Fibroblast of lung (primary cell): ENCODE results near the gene SIK2. TPM values are rescaled to one million over a fixed set of nuclear protein-coding genes. Genes with fewer than 3 reads are reported as not detected.

Source experiments
- DNase-seq, 2 donors: peaks; one replicate each; pipeline versions ENCODE4 v3.0.0 to v3.0.0-alpha.2; 2010; ENCODE audit warnings: low read depth in 2 of 2
- H2AFZ ChIP-seq: 2 replicates; pipeline ENCODE4 v1.5.1; 2012; ENCODE audit warnings: low read length, control low read depth, inconsistent platforms
- H3K27ac ChIP-seq: 2 replicates; pipeline ENCODE4 v1.5.1; 2011; ENCODE audit warnings: low read length, control low read depth; ENCODE audit not compliant: insufficient read depth
- H3K27me3 ChIP-seq: 2 replicates; pipeline ENCODE4 v1.5.1; 2011; ENCODE audit warnings: mild to moderate bottlenecking, low read length; ENCODE audit not compliant: control insufficient read depth, insufficient read depth
- H3K36me3 ChIP-seq: 2 replicates; pipeline ENCODE4 v1.5.1; 2011; ENCODE audit warnings: low read length; ENCODE audit not compliant: control insufficient read depth, insufficient read depth
- H3K4me1 ChIP-seq: 2 replicates; pipeline ENCODE4 v1.5.1; 2011; ENCODE audit warnings: low read length; ENCODE audit not compliant: control insufficient read depth, insufficient read depth; ENCODE audit errors: extremely low read depth
- H3K4me2 ChIP-seq: 2 replicates; pipeline ENCODE4 v1.5.1; 2011; ENCODE audit warnings: low read length, control low read depth; ENCODE audit not compliant: insufficient read depth; ENCODE audit errors: extremely low read depth
- H3K4me3 ChIP-seq, 4 experiments: fragments of 200-600 bp in 1 of 4; sonication (generic) in 1 of 4; replicated peaks in 1 of 4; 2 replicates each; pipeline ENCODE4 v1.5.1; 2011 to 2016; ENCODE audit warnings: low read length in 4 of 4, low read depth in 3 of 4, mild to moderate bottlenecking in 3 of 4, control low read depth in 2 of 4, inconsistent platforms in 1 of 4, mixed read lengths in 1 of 4; ENCODE audit not compliant: insufficient read depth in 1 of 4; ENCODE audit errors: control extremely low read depth in 1 of 4
- H3K79me2 ChIP-seq: 2 replicates; pipeline ENCODE4 v1.5.1; 2012; ENCODE audit warnings: mild to moderate bottlenecking, low read length, inconsistent platforms; ENCODE audit not compliant: control insufficient read depth, insufficient read depth
- H3K9ac ChIP-seq: 2 replicates; pipeline ENCODE4 v1.5.1; 2011; ENCODE audit warnings: mild to moderate bottlenecking, low read length, control low read depth; ENCODE audit not compliant: insufficient read depth
- H3K9me3 ChIP-seq: 2 replicates; pipeline ENCODE4 v1.5.1; 2012; ENCODE audit warnings: low read depth, low read length; ENCODE audit not compliant: control insufficient read depth, insufficient read depth
- H4K20me1 ChIP-seq: 2 replicates; pipeline ENCODE4 v1.5.1; 2011; ENCODE audit warnings: low read length; ENCODE audit not compliant: control insufficient read depth, insufficient read depth; ENCODE audit errors: extremely low read depth
- CTCF ChIP-seq, 2 donors: IDR thresholded peaks in 1 of 2; conservative IDR thresholded peaks in 1 of 2; 1 replicate in 1 of 2; 2 replicates in 1 of 2; pipeline ENCODE4 v1.5.1; 2011 to 2012; ENCODE audit warnings: low read length in 2 of 2, control low read depth in 1 of 2, inconsistent platforms in 1 of 2, low read depth in 1 of 2, mild to moderate bottlenecking in 1 of 2
- EZH2 ChIP-seq: IDR thresholded peaks from 2 replicates; pipeline ENCODE4 v1.5.1; 2012; ENCODE audit warnings: low read length, control low read depth, mild to moderate bottlenecking; ENCODE audit errors: missing control alignments
- polyA plus RNA-seq, 2 donors: library from polyadenylated mRNA; depleted of rRNA in 1 of 2; stranded (reverse) in 1 of 2; unstranded in 1 of 2; fragments of >200 nt; gene quantifications; 2 replicates each; pipeline ENCODE4 v1.2.1, GENCODE V29; 2011 to 2012; ENCODE audit warnings: missing spikeins in 1 of 2
- total RNA-seq: library from RNA; depleted of rRNA; stranded (reverse); fragments of >200 nt; gene quantifications from 2 replicates; pipeline ENCODE4 v1.2.1, GENCODE V29; 2014

The SIK2 gene
- total and polyA plus RNA-seq, 2 donors (not counting 1 experiment from before 2014, with no cell fraction given) = 16.3 to 19.3 TPM

- peaks cover 2% of the 10 kb centered on the region for H3K4me1 ChIP-seq
- no peaks in the 10 kb centered on the region for H3K79me2 ChIP-seq
- no peak for DNase-seq
Measured at GRCh38 chr11:111617286-111617685, 15.0 kb downstream of the SIK2 start.

GRCh38 chr11:111620518-111620917 lies 18.3 kb downstream of the SIK2 start:
- H3K4me2 ChIP-seq = no peak overlapping the region
- no peaks in the 10 kb centered on the region for H3K9me3 ChIP-seq
- no peak overlapping the region for H2AFZ ChIP-seq
- H3K79me2 ChIP-seq = peaks cover 2% of the 10 kb centered on the region
- H3K4me3 ChIP-seq = no peak overlapping the region
- DNase-seq = no peak
- H3K27me3 ChIP-seq = no peaks in the 10 kb centered on the region
- no peaks in the 10 kb centered on the region for H3K36me3 ChIP-seq
- no peaks in the 10 kb centered on the region for H3K4me1 ChIP-seq
- no peak for TF ChIP-seq EZH2
- TF ChIP-seq CTCF (conservative IDR thresholded peaks at IDR 0.05 in 1 of 2, IDR thresholded peaks at IDR 0.05 in 1 of 2; ENCODE audit: low read depth in 1 of 2, low read length in 2 of 2) = no peak
- no peak overlapping the region for H3K9ac ChIP-seq
- no peak overlapping the region for H3K27ac ChIP-seq
- H4K20me1 ChIP-seq = no peaks in the 10 kb centered on the region

More at GRCh38 chr11:111617286-111617685, 15.0 kb downstream of the SIK2 start:
- Histone ChIP-seq H3K4me2 (no peak overlapping the region), H3K9ac (no peak overlapping the region), H3K9me3 (no peaks in the 10 kb centered on the region), H3K4me3 (no peak overlapping the region), H3K36me3 (no peaks in the 10 kb centered on the region), H4K20me1 (no peaks in the 10 kb centered on the region), H3K27me3 (no peaks in the 10 kb centered on the region), H3K27ac (no peak overlapping the region), H2AFZ (no peak overlapping the region)
- TF ChIP-seq EZH2 (no peak), CTCF (conservative IDR thresholded peaks at IDR 0.05 in 1 of 2, IDR thresholded peaks at IDR 0.05 in 1 of 2; ENCODE audit: low read depth in 1 of 2, low read length in 2 of 2) (no peak)

DNA sequence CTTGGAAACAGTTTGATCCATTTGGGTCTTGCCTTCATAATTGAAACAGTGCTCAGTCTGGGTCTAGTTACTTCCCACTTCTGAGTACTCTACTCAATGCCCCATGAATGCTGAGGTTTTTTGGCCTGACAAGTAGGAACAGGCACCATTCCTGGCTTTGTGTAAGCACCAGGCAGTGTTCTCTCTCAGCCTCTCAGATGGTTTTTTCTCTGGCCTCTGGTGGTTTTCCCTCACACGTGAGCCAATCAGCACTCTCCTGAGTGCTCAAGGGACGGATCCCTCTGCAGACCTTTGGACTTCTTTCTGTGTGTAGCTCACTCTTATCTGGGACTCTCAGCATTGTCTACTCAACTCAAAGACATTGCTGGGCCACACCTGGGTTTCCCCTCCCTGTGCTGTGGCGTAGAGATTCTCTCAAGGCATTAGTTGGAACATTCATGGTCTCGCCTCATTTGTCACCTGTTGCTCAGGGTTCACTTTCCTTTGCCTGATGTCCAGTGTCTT lies 21.3 kb downstream of the SIK2 start:
- Histone ChIP-seq H3K4me3 (no peak overlapping the region), H3K4me2 (no peak overlapping the region), H4K20me1 (no peaks in the 10 kb centered on the region), H3K4me1 (no peaks in the 10 kb centered on the region), H3K9me3 (no peaks in the 10 kb centered on the region), H3K27ac (no peak overlapping the region), H3K79me2 (peaks cover 2% of the 10 kb centered on the region), H2AFZ (no peak overlapping the region), H3K36me3 (no peaks in the 10 kb centered on the region), H3K27me3 (no peaks in the 10 kb centered on the region), H3K9ac (no peak overlapping the region)
- no peak for DNase-seq
- TF ChIP-seq EZH2 (no peak), CTCF (conservative IDR thresholded peaks at IDR 0.05 in 1 of 2, IDR thresholded peaks at IDR 0.05 in 1 of 2; ENCODE audit: low read depth in 1 of 2, low read length in 2 of 2) (no peak)
